Smooth muscle cell (in vitro differentiated cells): ENCODE data around the gene BCAR1. TPM values are rescaled to one million over a fixed set of nuclear protein-coding genes. Genes with fewer than 3 reads are reported as not detected.
"Not testable (repeated sequence)": the region's sequence is repeated elsewhere in the genome, so short reads cannot be mapped to it uniquely, and the experiment has no call there.

Source experiments
- DNase-seq: peaks from one replicate; lab custom pipeline; 2025; ENCODE audit not compliant: unreplicated experiment; lab: John Stamatoyannopoulos, UW
- H2AFZ ChIP-seq: fragments of 200-600 bp; sonication (generic); 2 replicates; pipeline ENCODE4 v1.6.0; 2016; ENCODE audit warnings: antibody characterized with exemption, low read depth, mild to moderate bottlenecking
- H3F3A ChIP-seq: fragments of 200-600 bp; sonication (generic); 2 replicates; pipeline ENCODE4 v1.6.0; 2017; ENCODE audit warnings: antibody characterized with exemption, low read depth
- H3K27ac ChIP-seq: fragments of 200-600 bp; sonication (generic); 2 replicates; pipeline ENCODE4 v1.5.1; 2016; ENCODE audit warnings: low read depth, mild to moderate bottlenecking
- H3K27me3 ChIP-seq: fragments of 200-600 bp; sonication (generic); 2 replicates; pipeline ENCODE4 v1.6.1; 2016; ENCODE audit warnings: low read depth, mild to moderate bottlenecking
- H3K36me3 ChIP-seq: fragments of 200-600 bp; sonication (generic); 2 replicates; pipeline ENCODE4 v1.5.1; 2016; ENCODE audit warnings: low read depth
- H3K4me1 ChIP-seq: fragments of 200-600 bp; sonication (generic); 2 replicates; pipeline ENCODE4 v1.5.1; 2016; ENCODE audit warnings: low read depth
- H3K4me2 ChIP-seq: fragments of 200-600 bp; sonication (generic); 2 replicates; pipeline ENCODE4 v1.6.0; 2016; ENCODE audit warnings: mild to moderate bottlenecking
- H3K4me3 ChIP-seq: fragments of 200-600 bp; sonication (generic); 2 replicates; pipeline ENCODE4 v1.5.1; 2016; ENCODE audit warnings: mild to moderate bottlenecking
- H3K79me2 ChIP-seq: fragments of 200-600 bp; sonication (generic); 2 replicates; pipeline ENCODE4 v1.6.0; 2016; ENCODE audit warnings: low read depth, mild to moderate bottlenecking
- H3K9ac ChIP-seq: fragments of 200-600 bp; sonication (generic); 2 replicates; pipeline ENCODE4 v1.6.0; 2016; ENCODE audit warnings: low read depth
- H3K9me3 ChIP-seq: fragments of 200-600 bp; sonication (generic); replicated peaks from 2 replicates; pipeline ENCODE4 v1.5.1; 2016; ENCODE audit warnings: low read depth
- H4K20me1 ChIP-seq: fragments of 200-600 bp; sonication (generic); 2 replicates; pipeline ENCODE4 v1.6.0; 2016; ENCODE audit warnings: low read depth
- CTCF ChIP-seq: fragments of 200-600 bp; sonication (generic); IDR thresholded peaks from 2 replicates; pipeline ENCODE4 v1.5.1; 2017; ENCODE audit warnings: borderline replicate concordance, mild to moderate bottlenecking, antibody characterized with exemption; ENCODE audit not compliant: insufficient read depth, poor library complexity, severe bottlenecking
- WGBS: methylation state at CpG from one replicate; pipeline ENCODE4 v1.1.7; 2016; ENCODE audit warnings: low lambda C conversion rate; 5-methylcytosine and 5-hydroxymethylcytosine counted together
- polyA plus RNA-seq: library from polyadenylated mRNA; unstranded; fragments of >200 nt; fragmentation: Nextera tagmentation; extraction: Ambion mirVana; gene quantifications from 2 replicates; pipeline ENCODE4 v1.2.1, GENCODE V29; 2016
- total RNA-seq: library from RNA; depleted of rRNA; stranded (reverse); fragments of >200 nt; gene quantifications from 2 replicates; pipeline ENCODE4 v1.2.3, GENCODE V29; 2014

BCAR1 gene
- total and polyA plus RNA-seq, 2 experiments from 2014 or later, result 49.4 to 117 TPM

GRCh38 chr16:75244225-75244809 lies 7.1 kb downstream of the BCAR1 start:
- peaks cover 91% of the 10 kb centered on the region for H3K79me2 ChIP-seq
- H4K20me1 ChIP-seq, result peaks cover 45% of the 10 kb centered on the region
- peak overlapping the region; percentile 76 for H3K4me2 ChIP-seq
- H3K27me3 ChIP-seq, result no peaks in the 10 kb centered on the region
- no peak overlapping the region for H2AFZ ChIP-seq
- no peaks in the 10 kb centered on the region for H3K9me3 ChIP-seq
- H3K36me3 ChIP-seq, result no peaks in the 10 kb centered on the region
- peaks cover 42% of the 10 kb centered on the region for H3K4me1 ChIP-seq
- no peak overlapping the region for H3K4me3 ChIP-seq
- no peak for TF ChIP-seq CTCF
- DNase-seq, result no peak
- H3K27ac ChIP-seq, result peak overlapping the region; percentile 100
- H3F3A ChIP-seq, result peaks cover 7% of the 10 kb centered on the region
- 72% methylated on average over 7 of the region's 7 CpGs for WGBS
- H3K9ac ChIP-seq, result peak overlapping the region; percentile 98

- H3F3A ChIP-seq, result peaks cover 11% of the 10 kb centered on the region
- DNase-seq, result no peak
- H3K9ac ChIP-seq, result peak overlapping the region; percentile 98
- no peak overlapping the region for H3K4me3 ChIP-seq
- no peaks in the 10 kb centered on the region for H3K27me3 ChIP-seq
- no peak for TF ChIP-seq CTCF
- 68% methylated on average over 20 of the region's 20 CpGs for WGBS
- H2AFZ ChIP-seq, result no peak overlapping the region
- H3K4me1 ChIP-seq, result peaks cover 42% of the 10 kb centered on the region
- H3K79me2 ChIP-seq, result peaks cover 91% of the 10 kb centered on the region
- H3K9me3 ChIP-seq, result no peaks in the 10 kb centered on the region
- H3K36me3 ChIP-seq, result no peaks in the 10 kb centered on the region
- peaks cover 45% of the 10 kb centered on the region for H4K20me1 ChIP-seq
- peak overlapping the region; percentile 100 for H3K27ac ChIP-seq
- peak overlapping the region; percentile 76 for H3K4me2 ChIP-seq
Observed at GRCh38 chr16:75243667-75244224, 7.7 kb downstream of the BCAR1 start.

GRCh38 chr16:75242436-75243078 lies 8.9 kb downstream of the BCAR1 start:
- Histone ChIP-seq H3K79me2 (peaks cover 91% of the 10 kb centered on the region), H3K4me1 (peaks cover 44% of the 10 kb centered on the region), H4K20me1 (peaks cover 45% of the 10 kb centered on the region), H3F3A (peaks cover 11% of the 10 kb centered on the region), H3K27ac (peak overlapping the region; percentile 100)
- not testable (repeated sequence) for DNase-seq, H3K9me3 ChIP-seq, H3K4me2 ChIP-seq, H3K27me3 ChIP-seq, H3K4me3 ChIP-seq, H2AFZ ChIP-seq, H3K36me3 ChIP-seq, H3K9ac ChIP-seq
- WGBS, result 97% methylated on average over 26 of the region's 27 CpGs

- 93% methylated on average over 13 of the region's 13 CpGs for WGBS
- Histone ChIP-seq H2AFZ (no peak overlapping the region), H3K4me3 (no peak overlapping the region), H3K27me3 (no peaks in the 10 kb centered on the region), H3K27ac (peak overlapping the region; percentile 100), H3K36me3 (no peaks in the 10 kb centered on the region), H3K79me2 (peaks cover 91% of the 10 kb centered on the region), H3K4me2 (no peak overlapping the region), H3F3A (peaks cover 10% of the 10 kb centered on the region), H4K20me1 (peaks cover 45% of the 10 kb centered on the region), H3K4me1 (peaks cover 43% of the 10 kb centered on the region), H3K9ac (no peak overlapping the region), H3K9me3 (no peaks in the 10 kb centered on the region)
- no peak for TF ChIP-seq CTCF
- DNase-seq, result no peak
Observed at GRCh38 chr16:75241955-75242354, 9.5 kb downstream of the BCAR1 start.
